Measurements from ENCODE around the gene OARD1. TPM values are rescaled to one million over a fixed set of nuclear protein-coding genes. Genes with fewer than 3 reads are reported as not detected.

OARD1 gene
- polyA plus RNA-seq, 3 donors = 56.4 to 66.3 (median 59.2) TPM

DNA sequence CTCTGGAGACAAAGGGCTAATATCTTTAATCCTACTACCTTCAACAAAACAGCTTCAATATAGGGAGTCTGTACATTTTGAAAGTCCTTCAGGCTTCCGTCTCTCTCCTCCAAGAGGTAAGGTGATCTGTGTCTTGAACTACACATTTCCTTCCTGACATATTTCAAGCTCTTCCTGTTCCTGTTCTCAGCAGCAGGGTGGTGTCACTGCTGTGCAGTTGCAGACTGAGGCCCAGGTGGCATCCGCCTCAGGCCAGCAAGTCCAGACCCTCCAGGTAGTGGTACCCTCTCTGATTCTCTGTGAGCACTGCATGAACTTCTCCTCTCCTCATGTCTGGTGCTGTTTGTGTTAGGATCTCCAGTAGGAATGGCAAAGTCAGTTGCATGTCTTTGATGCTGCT lies 8.5 kb upstream of the OARD1 start:
- no peak for DNase-seq (ENCODE audit: extremely low read depth in 1 of 11, low read depth in 9 of 11, low spot score in 4 of 11)

DNA sequence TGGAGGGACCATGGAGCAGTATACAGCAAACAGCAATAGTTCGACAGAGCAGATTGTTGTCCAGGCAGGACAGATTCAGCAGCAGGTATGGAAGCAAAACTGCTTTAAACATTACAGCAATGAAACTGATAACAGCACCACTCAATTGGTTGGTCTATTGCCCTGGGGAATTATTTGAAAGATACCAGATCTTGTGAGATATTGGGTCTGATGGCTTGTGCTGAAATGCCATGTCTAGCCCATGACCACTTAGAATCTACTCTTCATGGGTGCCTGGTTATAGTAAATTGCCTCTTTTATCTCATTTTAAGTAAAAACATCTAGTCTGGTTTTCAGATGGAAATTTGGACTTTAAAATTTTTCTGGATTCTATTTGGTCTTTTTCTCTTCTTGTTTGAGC lies 6.9 kb upstream of the OARD1 start:
- DNase-seq (ENCODE audit: extremely low read depth in 1 of 11, low read depth in 9 of 11, low spot score in 4 of 11) = no peak

DNA sequence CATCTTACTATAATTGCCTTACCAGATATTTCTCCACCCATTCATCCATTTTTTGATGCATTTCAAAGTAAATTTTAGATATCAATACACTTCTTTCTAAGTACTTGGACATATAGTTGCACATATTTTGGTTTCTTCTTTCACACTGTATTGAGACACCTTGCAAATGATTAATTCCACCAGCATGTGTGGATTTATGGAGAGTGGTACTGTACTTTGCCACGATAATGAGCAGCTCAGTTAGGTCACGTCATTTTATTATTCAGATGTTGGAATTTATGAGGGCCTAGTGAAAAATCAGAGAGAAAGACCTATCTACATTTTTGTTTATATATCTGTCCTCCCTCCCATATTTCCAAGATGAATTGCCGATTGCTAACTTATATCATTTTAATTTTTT lies 5.9 kb upstream of the OARD1 start:
- DNase-seq (ENCODE audit: extremely low read depth in 1 of 11, low read depth in 9 of 11, low spot score in 4 of 11) = no peak

DNA sequence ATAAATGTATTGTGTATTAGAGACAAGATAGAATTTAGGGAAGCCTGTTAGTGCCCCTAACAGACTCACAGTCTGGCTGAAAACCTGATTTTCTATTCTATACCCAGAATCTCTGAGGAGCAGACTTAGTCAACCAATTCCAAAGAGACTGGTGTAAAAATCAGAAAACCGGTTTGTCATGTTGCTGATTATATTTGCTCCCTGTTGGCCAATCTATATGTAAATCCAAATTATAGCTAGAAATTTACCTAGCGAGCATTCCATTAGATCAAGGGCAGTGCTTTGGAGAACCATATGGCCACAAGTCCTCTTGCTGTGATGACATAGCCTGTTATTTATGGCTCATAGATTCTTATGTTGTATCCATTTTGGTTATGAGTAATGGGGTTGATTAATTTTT lies 5.4 kb upstream of the OARD1 start:
- peak in 2 of 11 donors; percentile 29 to 30 for DNase-seq (ENCODE audit: extremely low read depth in 1 of 11, low read depth in 9 of 11, low spot score in 4 of 11)

DNA sequence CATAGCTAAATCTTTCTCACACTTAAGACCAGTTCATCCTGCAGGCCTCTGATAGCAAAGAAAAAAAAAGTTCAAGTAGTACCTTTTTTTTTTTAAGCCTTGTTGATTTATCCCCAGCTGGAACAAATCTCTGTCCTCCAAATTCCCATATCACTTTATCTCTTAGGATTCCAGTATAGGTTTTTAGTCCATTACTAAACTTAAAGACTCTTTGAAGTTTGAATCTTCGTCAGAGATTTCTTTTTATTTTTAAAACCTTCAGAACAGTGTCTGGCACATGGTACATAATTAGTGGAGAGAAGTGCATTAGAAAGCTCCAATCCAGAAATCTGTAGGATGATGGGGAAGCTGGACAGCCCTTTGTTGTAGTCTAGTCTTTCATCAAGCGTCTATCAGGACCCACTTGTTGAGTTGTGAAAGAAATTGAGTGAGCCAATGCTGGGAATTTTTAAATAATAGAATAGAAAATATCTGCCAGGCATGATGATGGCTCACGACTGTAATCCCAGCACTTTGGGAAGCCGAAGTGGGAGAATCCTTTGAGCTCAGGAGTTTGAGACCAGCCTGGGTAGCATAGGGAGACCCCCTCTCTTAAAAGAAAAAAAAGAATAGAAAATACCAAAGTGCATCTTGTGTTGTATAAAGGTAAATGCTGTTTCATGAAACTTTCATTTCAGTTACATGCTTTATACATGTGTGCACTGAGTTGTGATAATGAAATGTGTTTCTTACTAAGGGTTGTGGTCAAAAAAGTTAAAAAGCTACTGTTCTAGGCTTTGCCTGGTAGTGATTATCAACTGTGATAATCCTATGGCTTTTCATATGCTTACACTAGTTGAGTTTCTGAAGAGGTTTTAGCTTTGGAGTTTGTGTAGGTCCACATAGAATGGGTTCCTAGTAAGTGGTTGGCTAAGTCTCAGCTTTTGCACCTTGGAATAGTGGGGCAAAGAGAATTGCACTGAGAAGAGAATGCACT lies 3.8 kb upstream of the OARD1 start:
- no peak for DNase-seq (ENCODE audit: extremely low read depth in 1 of 11, low read depth in 9 of 11, low spot score in 4 of 11)

DNA sequence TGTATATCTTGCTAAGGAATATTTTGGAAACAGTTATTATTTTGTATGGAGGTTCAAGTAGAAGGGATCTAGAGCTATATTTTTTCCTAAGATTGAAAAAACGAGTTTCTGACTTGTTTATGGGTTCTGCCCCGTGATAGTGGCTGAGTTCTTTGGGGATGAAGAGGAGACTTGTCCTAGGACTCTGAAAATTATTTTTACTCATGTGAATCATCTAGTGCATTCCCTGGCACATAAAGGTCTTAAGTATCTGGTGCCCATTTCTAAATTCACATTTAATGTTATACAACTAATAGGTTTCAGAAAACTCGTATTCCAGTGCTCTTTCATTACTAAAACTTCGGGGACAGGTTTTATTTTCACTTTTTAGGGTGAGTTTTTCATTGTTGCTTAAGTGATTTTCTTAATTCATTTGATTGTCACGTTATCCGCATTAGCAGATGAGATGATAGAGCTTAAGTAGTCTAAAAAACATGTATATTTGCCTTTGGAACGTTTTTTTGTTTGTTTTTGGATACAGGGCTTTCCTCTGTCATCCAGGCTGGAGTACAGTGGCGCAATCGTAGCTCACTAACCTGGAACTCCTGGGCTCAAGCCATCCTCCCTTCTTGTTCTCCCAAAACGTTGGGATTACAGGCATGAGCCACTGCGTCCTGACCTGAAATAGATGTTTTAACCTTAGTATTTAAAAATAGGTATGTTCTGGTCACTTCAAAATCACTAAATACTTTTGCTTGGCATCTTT lies 2.7 kb upstream of the OARD1 start:
- no peak for DNase-seq (ENCODE audit: extremely low read depth in 1 of 11, low read depth in 9 of 11, low spot score in 4 of 11)

DNA sequence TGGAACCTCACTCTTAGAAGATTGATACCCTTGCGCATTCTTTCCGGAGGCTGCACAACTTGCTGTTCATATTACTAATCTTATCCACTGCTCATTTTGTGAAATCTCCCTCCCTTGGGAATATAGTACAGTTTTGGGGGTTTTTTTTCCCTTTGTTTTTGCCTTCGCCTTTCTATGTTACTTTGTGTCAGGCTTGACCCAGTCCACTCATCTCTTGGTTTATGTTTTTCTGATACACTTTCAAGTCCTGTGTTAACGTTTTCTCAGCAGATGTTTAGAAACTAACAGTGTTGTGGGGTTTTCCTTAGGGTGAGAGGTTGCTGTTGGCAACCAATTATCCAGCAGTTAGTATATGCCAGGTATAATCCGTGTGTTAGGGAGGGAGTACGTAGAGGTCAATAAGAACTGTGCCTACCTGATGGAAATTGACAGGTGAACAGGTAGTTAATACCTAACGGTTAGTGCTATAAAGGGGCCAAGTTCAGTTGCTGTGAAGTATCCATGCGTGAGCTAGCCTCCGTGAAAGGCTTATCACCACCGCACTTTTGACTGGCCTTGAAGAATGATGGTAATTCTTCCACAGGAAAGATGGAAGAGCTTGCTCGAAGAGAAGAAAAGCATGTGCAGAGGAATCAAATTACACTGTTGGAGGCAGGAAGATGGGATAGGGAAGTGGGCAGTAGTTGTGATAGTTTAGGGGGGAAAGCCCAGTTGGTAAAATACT lies 2.0 kb upstream of the OARD1 start:
- DNase-seq (ENCODE audit: extremely low read depth in 1 of 11, low read depth in 9 of 11, low spot score in 4 of 11) = peak in 3 of 11 donors; percentile 30 to 33 (median 33)

DNA sequence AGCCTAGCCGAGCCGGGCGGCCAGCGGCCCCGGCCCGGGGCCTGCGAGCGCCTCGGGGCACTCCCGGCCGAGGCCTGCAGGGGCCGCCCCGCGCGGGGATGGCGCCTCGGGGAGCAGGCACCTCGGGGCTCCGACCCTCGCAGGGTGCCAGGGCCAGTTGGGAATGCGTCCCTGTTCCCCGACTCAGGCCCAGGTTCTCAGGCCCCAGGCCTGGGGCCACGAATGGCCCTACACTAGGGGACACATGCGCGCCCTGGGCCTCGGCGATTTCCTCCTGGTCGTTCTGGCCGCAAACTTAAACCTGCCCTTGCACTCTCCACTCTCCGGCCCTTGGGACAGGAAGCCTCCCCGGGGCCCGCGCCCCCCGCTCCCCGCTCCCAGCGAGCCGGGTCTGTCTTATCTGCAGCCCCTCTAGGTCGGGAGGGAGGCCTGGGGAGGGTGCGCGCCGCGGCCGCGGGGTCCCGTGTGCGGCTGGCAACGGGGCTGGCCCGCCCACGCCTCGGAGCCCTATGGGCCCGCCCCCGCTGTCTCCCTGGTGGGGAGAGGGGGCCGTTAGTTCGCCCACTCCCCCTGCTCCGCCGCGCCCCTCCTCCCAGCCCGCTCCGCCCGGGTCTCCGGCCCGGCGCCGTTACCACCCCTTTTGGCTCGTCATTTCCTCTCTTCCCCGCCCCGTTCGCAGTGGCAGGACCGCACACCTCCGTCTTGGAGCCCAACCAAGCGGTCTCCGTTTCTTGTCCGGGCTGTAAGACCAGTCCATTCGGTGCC lies 1.2 kb upstream of the OARD1 start:
- peak; percentile 69 to 88 (median 82) for DNase-seq (ENCODE audit: extremely low read depth in 1 of 11, low read depth in 9 of 11, low spot score in 4 of 11)

DNA sequence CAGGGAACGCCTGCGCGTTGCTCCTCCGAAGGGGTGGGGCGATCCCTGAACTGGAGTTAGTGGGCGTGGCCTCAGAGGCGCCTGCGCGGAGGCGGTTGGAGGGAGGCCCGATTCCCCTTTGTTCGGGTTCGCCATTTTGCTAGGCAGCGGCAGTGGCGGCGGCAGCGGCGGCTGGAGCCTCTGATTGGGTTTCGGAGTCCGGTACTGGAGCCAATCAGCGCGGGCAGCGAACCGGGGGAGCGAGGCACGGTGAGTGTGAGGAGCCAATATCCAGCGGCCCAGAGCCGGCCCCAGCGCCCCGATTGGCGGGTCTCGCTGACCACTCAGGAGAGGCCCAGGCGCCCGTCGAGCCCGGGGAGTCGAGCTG lies 663 bp upstream of the OARD1 start, which contains the start of gene NFYA:
Gene NFYA, plus strand, starts transcription at position 139 of the 367 bp plus-strand sequence. CDS start 6,116 bp downstream, outside the sequence.
- no peak for DNase-seq (ENCODE audit: extremely low read depth in 1 of 11, low read depth in 9 of 11, low spot score in 4 of 11)

DNA sequence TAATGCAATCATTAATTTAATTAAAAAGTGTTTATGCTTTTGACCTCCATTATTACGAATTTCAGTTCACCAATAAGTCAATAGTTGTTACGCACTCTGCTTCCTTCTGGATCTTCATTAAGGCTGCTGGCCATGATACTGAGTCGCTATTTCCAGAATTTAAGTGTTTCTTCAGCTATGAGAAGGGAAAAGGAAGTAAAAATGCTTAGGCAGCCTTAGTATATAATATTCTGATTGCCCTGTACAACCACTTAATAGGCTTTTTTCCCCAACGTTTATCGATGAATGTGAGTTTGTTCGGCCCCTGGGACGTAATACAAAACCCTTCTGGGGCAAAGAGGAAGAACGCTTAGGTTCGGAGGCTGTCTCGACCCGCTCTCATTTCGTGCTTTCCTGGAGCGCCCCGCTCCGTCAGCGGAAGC lies 644 bp downstream of the OARD1 start:
- peak in 5 of 11 donors; percentile 69 to 87 (median 78) for DNase-seq (ENCODE audit: extremely low read depth in 1 of 11, low read depth in 9 of 11, low spot score in 4 of 11)

DNA sequence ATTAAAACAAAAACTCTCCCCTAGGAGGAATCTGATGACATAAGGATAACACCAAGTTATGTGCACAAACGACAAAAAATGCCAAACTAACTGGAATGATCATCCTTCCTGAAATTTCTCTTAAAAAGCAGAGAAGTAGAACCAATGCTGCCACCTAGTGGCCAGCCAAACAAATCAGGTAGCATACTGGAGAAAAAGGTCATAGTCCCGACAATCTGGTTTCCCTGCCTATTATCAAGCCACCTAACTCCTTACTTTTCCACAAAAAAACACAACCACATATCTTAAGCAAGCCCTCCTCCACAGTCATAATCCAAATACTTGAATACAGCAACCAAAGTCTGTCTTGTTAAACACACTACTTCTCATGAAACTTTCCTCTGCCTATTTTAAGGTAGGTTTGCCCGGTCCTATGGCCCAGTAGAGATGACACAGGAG lies 5.3 kb downstream of the OARD1 start:
- DNase-seq (ENCODE audit: extremely low read depth in 1 of 11, low read depth in 9 of 11, low spot score in 4 of 11) = peak in 9 of 11 donors; percentile 51 to 81 (median 72)

DNA sequence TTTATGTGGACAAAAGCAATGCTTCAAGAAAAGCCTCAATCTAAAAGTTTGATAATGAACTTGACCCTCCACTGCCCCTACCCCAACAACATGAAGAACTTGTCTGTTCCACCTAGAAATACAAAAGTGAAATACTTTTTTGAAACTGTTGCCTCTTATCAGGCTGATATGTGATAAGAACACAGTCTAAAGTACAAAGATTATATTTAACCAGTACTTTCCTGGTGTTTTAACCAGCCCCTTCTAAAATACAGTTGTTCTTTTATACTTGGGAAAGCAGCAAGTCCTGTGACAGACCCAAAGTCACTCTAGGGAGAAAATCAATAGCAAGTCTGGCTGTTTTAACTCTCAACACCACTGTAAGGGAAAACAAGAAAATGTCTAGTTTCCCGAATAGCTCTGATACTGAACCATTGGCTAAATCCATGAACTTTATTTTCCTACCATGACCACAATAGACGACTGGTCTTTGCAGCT lies 6.6 kb downstream of the OARD1 start:
- DNase-seq (ENCODE audit: extremely low read depth in 1 of 11, low read depth in 9 of 11, low spot score in 4 of 11) = no peak

DNA sequence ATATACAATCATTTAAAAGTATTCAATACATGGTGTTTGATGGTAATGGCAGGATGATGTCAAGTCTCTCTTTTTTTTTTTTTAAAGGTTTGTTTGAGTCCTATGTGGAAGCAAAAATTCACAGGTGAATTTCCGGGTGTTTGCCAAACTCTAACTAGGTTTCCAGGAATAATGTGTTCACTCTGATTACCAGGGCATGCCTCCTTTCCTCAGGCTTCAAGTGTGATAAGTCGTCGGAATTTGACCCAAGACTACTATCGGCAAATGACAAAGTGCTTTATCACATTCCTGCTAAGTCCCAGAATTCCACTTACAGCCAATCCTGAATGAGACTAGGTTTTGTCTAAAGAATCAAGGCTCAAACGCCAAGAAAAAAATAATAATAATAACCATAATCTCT lies 7.3 kb downstream of the OARD1 start:
- no peak for DNase-seq (ENCODE audit: extremely low read depth in 1 of 11, low read depth in 9 of 11, low spot score in 4 of 11)

DNA sequence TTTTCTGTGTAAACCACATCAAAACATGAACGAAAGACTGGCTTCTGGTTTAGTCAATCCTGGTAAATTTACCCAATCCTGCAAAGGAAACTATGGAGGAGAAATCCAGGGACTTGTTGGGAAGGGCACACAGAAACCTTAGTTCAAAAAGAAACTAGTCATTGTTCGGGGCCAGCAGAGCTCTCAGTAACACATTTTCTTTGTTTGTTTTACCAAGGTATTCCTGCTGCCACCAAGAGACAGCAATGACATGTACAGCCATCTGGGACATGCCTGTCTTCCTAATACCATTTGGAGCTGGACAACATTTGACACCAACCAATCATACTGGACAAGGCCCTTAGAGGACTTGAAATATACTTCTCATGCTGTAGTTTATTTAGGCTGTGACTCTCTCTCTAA lies 8.3 kb downstream of the OARD1 start:
- no peak for DNase-seq (ENCODE audit: extremely low read depth in 1 of 11, low read depth in 9 of 11, low spot score in 4 of 11)

DNA sequence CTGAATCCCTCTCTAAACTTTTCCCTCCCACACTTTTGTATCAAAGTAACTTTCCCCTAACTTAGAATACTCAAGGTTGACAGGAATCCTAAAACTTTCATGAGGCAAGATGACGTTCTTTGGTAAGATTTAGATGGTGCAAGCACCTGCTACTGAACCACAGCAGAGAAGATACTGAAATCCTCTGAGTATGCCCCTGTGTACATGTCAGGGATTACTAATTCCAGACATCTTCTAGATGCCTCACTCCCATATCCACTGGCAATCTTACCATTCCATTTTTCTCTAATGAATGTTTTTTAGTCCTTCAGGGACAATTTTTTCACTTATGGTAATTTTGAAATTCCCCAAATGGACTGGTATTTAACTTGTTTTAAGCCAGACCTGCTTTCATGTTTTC lies 10.1 kb downstream of the OARD1 start:
- DNase-seq (ENCODE audit: extremely low read depth in 1 of 11, low read depth in 9 of 11, low spot score in 4 of 11) = no peak

DNA sequence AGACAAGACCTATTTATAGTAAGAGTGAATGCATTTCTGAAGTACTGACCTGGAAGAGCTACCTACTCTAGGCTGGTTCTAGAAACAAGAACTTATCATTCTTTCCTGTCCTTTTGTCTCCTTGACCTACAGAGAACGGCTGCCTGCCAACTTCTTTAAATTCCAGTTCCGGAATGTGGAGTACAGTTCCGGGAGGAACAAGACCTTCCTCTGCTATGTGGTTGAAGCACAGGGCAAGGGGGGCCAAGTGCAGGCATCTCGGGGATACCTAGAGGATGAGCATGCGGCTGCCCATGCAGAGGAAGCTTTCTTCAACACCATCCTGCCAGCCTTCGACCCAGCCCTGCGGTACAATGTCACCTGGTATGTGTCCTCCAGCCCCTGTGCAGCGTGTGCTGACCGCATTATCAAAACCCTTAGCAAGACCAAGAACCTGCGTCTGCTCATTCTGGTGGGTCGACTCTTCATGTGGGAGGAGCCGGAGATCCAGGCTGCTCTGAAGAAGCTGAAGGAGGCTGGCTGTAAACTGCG lies 10.9 kb downstream of the OARD1 start:
- no peak for DNase-seq (ENCODE audit: extremely low read depth in 1 of 11, low read depth in 9 of 11, low spot score in 4 of 11)

DNA sequence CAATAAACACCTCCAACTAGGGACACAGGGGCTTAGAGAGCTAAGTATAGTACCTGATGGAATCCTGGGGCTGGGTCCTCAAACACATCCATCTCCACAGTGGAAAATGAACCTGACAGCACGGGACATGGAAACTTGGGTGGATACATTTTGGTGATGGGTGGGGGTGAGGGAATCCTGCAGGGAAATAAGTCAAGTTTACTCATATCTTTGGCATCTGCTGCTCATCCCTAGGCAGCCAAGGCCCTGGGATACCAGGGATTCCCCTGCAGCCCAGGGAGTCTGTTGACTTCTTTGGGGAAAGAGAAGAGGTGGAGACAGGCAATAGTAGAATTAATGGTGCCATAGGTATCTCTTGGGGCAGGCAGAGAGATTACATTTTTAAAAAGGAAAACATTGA lies 12.6 kb downstream of the OARD1 start:
- no peak for DNase-seq (ENCODE audit: extremely low read depth in 1 of 11, low read depth in 9 of 11, low spot score in 4 of 11)

DNA sequence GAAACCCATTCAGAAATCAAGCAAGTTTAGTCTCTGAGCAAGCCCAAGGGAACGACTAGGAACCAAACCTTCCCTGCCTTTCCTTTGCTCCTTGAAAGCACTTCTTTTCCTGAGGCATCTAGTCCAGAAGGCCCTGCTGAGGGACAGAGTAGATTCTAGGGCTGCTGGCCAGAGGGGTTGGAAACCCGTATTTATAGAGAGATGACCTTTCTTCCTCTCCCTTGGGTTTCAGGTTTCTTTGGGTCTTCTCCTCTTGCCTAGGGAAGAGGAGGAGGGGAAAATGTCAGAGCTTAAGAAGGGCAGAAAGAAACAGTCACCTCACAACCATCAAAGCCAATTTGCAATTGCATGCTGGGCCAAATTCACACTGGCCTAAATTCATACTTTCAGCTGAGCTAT lies 13.4 kb downstream of the OARD1 start:
- DNase-seq (ENCODE audit: extremely low read depth in 1 of 11, low read depth in 9 of 11, low spot score in 4 of 11) = no peak
